ENCODE results near the gene LSAMP. TPM values are rescaled to one million over a fixed set of nuclear protein-coding genes. Genes with fewer than 3 reads are reported as not detected.

LSAMP gene
- total and polyA plus RNA-seq, 2 donors (not counting 1 experiment from before 2014, with no cell fraction given) = not detected

- CTCF ChIA-PET = no interaction called here
- no peaks in the 10 kb centered on the region for H3K79me2 ChIP-seq (ENCODE audit: control insufficient read depth, insufficient read depth, low read length)
- H3K4me1 ChIP-seq (ENCODE audit: control insufficient read depth in 2 of 2, insufficient read depth in 2 of 2, low read length in 2 of 2) = no peaks in the 10 kb centered on the region
- H3K9me3 Mint-ChIP-seq (ENCODE audit: insufficient read depth) = peaks cover 2% of the 10 kb centered on the region
- H3K27me3 ChIP-seq (replicated peaks in 1 of 4; ENCODE audit: control extremely low read depth in 1 of 4, control insufficient read depth in 3 of 4, insufficient read depth in 4 of 4, low read length in 3 of 4) = no peaks in the 10 kb centered on the region
- H3K4me1 Mint-ChIP-seq = no peaks in the 10 kb centered on the region
- no peaks in the 10 kb centered on the region for H3K27me3 Mint-ChIP-seq
- H3K9ac ChIP-seq (ENCODE audit: low read length) = no peak overlapping the region
- H4K20me1 ChIP-seq (ENCODE audit: control insufficient read depth, insufficient read depth, low read length, poor library complexity, severe bottlenecking) = no peaks in the 10 kb centered on the region
- no peak overlapping the region for H2AFZ ChIP-seq (ENCODE audit: insufficient read depth, low read depth, low read length, poor library complexity, severe bottlenecking)
- DNase-seq = no peak
- no peak overlapping the region for H3K27ac ChIP-seq (ENCODE audit: low read length in 2 of 2)
- H3K4me2 ChIP-seq (replicated peaks; ENCODE audit: low read depth, low read length, poor library complexity, severe bottlenecking) = no peak overlapping the region
- ATAC-seq (ENCODE audit: low read depth) = no peak
- intact Hi-C loops (cut with micrococcal nuclease) = no loop called here
- H3K4me3 Mint-ChIP-seq = no peak overlapping the region
- TF ChIP-seq CTCF (IDR thresholded peaks at IDR 0.05) (no peak), EZH2 (IDR thresholded peaks at IDR 0.05; ENCODE audit: borderline replicate concordance, insufficient read depth, low read depth, low read length, poor library complexity, severe bottlenecking) (no peak)
- POLR2A ChIA-PET = no interaction called here
- no peak overlapping the region for H3K27ac Mint-ChIP-seq
- H3K36me3 ChIP-seq (replicated peaks in 1 of 2; ENCODE audit: control extremely low read depth in 1 of 2, control insufficient read depth in 1 of 2, extremely low read depth in 1 of 2, insufficient read depth in 2 of 2, low read length in 1 of 2) = no peaks in the 10 kb centered on the region
- no peak overlapping the region for H3K4me3 ChIP-seq (ENCODE audit: control extremely low read depth in 1 of 5, extremely low read depth in 1 of 5, insufficient read depth in 1 of 5, low read depth in 2 of 5, low read length in 4 of 5)
- no CpG with 5 or more reads among the region's 4 CpGs for WGBS (ENCODE audit: insufficient coverage)
- H3K9me3 ChIP-seq (ENCODE audit: control extremely low read depth in 1 of 3, control insufficient read depth in 2 of 3, insufficient read depth in 1 of 3, low read length in 2 of 3) = no peaks in the 10 kb centered on the region
Observed at GRCh38 chr3:116084999-116085791, 360.1 kb downstream of the LSAMP start.

- Histone ChIP-seq H3K4me1 (ENCODE audit: control insufficient read depth in 2 of 2, insufficient read depth in 2 of 2, low read length in 2 of 2) (no peaks in the 10 kb centered on the region), H3K27ac (ENCODE audit: low read length in 2 of 2) (no peak overlapping the region), H3K4me2 (replicated peaks; ENCODE audit: low read depth, low read length, poor library complexity, severe bottlenecking) (no peak overlapping the region), H3K27me3 (replicated peaks in 1 of 4; ENCODE audit: control extremely low read depth in 1 of 4, control insufficient read depth in 3 of 4, insufficient read depth in 4 of 4, low read length in 3 of 4) (no peaks in the 10 kb centered on the region), H3K9ac (ENCODE audit: low read length) (no peak overlapping the region), H4K20me1 (ENCODE audit: control insufficient read depth, insufficient read depth, low read length, poor library complexity, severe bottlenecking) (no peaks in the 10 kb centered on the region), H2AFZ (ENCODE audit: insufficient read depth, low read depth, low read length, poor library complexity, severe bottlenecking) (no peak overlapping the region), H3K79me2 (ENCODE audit: control insufficient read depth, insufficient read depth, low read length) (no peaks in the 10 kb centered on the region), H3K9me3 (ENCODE audit: control extremely low read depth in 1 of 3, control insufficient read depth in 2 of 3, insufficient read depth in 1 of 3, low read length in 2 of 3) (no peaks in the 10 kb centered on the region), H3K4me3 (ENCODE audit: control extremely low read depth in 1 of 5, extremely low read depth in 1 of 5, insufficient read depth in 1 of 5, low read depth in 2 of 5, low read length in 4 of 5) (no peak overlapping the region), H3K36me3 (replicated peaks in 1 of 2; ENCODE audit: control extremely low read depth in 1 of 2, control insufficient read depth in 1 of 2, extremely low read depth in 1 of 2, insufficient read depth in 2 of 2, low read length in 1 of 2) (no peaks in the 10 kb centered on the region)
- no peak for DNase-seq
- no peak for ATAC-seq (ENCODE audit: low read depth)
- intact Hi-C loops (cut with micrococcal nuclease) = no loop called here
- H3K9me3 Mint-ChIP-seq (ENCODE audit: insufficient read depth) = peaks cover 2% of the 10 kb centered on the region
- no peak overlapping the region for H3K4me3 Mint-ChIP-seq
- TF ChIP-seq CTCF (IDR thresholded peaks at IDR 0.05) (no peak), EZH2 (IDR thresholded peaks at IDR 0.05; ENCODE audit: borderline replicate concordance, insufficient read depth, low read depth, low read length, poor library complexity, severe bottlenecking) (no peak)
- CTCF ChIA-PET = no interaction called here
- no peaks in the 10 kb centered on the region for H3K4me1 Mint-ChIP-seq
- H3K27me3 Mint-ChIP-seq = no peaks in the 10 kb centered on the region
- H3K27ac Mint-ChIP-seq = no peak overlapping the region
- POLR2A ChIA-PET = no interaction called here
- WGBS (ENCODE audit: insufficient coverage) = 73% methylated on average over 2 of the region's 2 CpGs
Observed at GRCh38 chr3:116083683-116084082, 361.6 kb downstream of the LSAMP start.
